NCI-H1436 (cell line): ENCODE results near the gene ATAD1.
"Not testable (repeated sequence)": the region's sequence is repeated elsewhere in the genome, so short reads cannot be mapped to it uniquely, and the experiment has no call there.

Experiments
- DNase-seq: peaks from one replicate; lab custom pipeline; 2025; lab: John Stamatoyannopoulos, UW

ATAD1 gene, protein sequence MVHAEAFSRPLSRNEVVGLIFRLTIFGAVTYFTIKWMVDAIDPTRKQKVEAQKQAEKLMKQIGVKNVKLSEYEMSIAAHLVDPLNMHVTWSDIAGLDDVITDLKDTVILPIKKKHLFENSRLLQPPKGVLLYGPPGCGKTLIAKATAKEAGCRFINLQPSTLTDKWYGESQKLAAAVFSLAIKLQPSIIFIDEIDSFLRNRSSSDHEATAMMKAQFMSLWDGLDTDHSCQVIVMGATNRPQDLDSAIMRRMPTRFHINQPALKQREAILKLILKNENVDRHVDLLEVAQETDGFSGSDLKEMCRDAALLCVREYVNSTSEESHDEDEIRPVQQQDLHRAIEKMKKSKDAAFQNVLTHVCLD

DNA sequence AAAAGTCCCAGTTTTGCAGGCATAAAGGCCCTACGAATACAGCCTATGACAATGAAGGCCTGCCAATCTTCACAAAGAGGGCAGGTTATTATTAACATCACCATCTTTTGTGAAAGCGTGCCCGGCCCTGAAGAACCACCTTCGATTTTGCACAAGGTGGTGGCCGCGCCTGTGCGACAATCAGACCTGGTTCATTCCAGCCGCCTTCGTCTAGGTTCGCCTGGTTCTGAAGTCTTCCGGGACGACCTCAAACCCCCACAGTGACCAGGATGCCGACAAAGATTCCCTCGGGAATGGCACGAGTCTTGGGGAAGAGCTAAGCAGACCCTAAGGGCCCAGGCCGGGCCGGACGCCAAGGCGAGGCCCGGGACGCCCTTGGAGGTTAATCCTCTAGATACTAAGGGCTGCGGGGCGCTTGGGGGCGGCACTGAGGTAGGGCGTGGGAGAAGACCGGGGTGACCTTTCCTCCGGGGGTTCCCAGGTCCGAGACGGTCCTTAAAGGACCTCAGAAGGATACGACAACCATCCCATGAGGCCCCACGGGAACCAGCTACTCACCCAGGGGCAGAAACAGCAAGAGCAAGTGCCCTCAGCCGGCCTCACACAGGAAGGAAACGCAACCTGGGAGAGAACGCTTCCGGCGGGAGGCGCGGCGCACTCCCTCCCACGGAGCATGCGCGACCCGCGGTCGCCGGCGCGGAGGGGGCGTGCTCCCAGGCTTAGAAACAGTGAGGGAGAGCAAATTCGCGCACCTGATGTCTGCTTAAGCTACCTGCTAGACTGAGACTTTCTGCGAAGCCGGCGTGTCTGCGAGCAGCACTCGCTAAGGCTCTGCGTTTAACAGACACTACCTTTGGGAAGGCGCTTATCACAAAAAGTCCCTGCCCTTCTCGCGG, at the start of gene ATAD1:
TSS of gene ATAD1 (minus strand) at position 618 of the 896 bp plus-strand sequence. CDS start 3,627 bp downstream, outside the sequence.
- DNase-seq: peak; percentile 80

DNA sequence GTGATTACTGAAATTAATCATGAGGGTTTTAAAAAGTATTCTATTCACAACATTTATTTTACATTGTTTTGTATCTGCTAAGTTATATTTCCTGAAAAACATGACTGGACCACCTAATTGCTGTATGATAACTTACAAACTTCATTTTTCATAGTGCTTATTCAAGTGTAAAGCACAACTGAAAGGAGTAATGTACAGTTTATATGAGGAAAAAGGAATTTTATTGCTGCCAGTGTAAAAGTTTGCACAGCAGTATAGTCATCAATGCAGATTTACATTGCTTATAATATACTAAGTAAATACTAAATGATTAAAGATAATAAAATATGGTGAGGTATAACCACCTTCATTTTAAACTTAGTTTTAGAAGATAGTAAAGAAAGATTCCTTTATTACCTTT, 49.4 kb upstream of the ATAD1 start:
- no peak for DNase-seq

DNA sequence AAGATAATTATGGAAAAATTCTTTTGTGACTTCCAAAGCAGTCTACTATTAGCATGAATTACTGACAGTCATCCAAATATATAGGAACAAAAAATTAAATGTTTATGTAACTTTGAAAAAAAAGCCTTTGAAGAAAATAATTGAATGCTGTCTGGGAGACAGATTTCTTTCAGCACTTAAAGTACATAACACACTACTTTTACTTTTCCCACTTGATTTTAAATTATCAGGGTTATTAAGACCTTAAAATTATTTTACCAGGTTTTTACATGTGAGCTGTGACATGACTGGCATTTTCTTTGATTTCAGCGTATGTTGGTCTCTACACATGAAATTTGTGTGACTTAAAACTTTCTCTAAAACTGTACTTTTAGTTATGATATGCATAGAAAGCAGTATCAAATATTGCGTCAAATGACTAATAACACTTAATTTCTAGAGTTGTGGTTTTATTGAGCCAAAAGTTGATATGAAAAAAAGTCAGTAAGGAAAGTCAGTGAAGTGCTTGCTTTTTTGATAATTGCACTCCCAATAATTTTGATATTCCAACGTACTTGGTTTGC, 48.5 kb upstream of the ATAD1 start:
- DNase-seq: no peak

DNA sequence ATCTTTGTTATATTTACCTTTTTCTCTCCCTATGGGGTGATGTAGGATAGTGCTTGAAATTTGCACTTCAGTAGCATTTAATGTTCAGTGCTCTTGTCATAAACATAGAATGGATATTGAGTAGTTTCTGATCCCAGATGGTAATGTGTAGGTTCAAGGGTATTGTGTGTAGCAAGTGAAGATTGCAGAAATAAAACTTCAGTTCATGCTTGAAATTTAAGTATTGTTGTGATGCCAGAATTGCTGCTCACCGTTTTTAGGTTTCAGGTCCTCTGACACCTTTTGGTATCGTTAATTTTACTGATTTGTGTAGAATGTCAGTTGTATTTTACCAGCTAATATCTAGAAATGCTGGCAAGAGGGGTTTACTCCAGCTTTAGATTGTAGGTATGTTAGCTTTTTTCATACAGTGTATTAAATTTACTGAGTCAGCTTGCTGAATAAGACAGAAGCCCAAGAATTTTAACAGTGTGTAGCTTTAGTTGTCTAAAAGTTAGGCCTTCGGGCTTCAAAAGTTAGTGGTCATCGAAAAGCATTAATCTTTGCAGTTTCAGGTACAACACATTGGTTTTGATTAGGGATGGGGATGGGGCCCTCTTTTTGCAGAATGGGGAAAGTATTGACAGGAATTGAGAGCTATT, 47.3 kb upstream of the ATAD1 start:
- DNase-seq: no peak

DNA sequence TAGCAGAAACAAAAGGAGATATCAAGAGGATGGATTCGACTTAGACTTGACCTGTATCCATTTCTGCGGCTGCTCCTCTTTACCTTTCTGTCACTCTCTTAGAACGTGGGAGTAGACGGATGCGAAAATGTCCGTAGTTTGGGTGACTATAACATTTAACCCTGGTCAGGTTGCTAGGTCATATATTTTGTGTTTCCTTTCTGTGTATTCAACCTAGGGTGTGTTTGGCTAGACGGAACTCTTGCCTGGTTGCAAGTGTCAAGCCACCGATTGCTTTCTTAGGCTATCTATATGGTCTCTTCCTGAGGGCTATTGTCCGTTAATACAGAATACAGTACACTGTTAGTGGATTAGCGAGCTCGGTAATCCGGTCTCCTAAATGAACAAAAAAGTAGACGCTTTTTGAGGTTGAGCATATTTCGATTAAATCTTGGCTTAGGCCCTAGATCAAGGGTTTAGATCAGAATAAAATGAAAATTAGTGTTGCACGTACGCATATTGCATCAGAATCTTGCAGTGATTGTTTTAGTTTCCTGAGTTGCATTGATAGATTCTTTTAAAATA, 46.6 kb upstream of the ATAD1 start:
- DNase-seq: no peak

DNA sequence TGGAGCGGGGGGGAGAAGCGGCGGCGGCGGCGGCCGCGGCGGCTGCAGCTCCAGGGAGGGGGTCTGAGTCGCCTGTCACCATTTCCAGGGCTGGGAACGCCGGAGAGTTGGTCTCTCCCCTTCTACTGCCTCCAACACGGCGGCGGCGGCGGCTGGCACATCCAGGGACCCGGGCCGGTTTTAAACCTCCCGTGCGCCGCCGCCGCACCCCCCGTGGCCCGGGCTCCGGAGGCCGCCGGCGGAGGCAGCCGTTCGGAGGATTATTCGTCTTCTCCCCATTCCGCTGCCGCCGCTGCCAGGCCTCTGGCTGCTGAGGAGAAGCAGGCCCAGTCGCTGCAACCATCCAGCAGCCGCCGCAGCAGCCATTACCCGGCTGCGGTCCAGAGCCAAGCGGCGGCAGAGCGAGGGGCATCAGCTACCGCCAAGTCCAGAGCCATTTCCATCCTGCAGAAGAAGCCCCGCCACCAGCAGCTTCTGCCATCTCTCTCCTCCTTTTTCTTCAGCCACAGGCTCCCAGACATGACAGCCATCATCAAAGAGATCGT, 46.0 kb upstream of the ATAD1 start:
- not testable (repeated sequence) for DNase-seq

DNA sequence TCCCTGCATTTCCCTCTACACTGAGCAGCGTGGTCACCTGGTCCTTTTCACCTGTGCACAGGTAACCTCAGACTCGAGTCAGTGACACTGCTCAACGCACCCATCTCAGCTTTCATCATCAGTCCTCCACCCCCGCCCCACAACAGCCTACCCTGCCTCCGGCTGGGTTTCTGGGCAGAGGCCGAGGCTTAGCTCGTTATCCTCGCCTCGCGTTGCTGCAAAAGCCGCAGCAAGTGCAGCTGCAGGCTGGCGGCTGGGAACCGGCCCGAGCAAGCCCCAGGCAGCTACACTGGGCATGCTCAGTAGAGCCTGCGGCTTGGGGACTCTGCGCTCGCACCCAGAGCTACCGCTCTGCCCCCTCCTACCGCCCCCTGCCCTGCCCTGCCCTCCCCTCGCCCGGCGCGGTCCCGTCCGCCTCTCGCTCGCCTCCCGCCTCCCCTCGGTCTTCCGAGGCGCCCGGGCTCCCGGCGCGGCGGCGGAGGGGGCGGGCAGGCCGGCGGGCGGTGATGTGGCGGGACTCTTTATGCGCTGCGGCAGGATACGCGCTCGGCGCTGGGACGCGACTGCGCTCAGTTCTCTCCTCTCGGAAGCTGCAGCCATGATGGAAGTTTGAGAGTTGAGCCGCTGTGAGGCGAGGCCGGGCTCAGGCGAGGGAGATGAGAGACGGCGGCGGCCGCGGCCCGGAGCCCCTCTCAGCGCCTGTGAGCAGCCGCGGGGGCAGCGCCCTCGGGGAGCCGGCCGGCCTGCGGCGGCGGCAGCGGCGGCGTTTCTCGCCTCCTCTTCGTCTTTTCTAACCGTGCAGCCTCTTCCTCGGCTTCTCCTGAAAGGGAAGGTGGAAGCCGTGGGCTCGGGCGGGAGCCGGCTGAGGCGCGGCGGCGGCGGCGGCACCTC, 45.3 kb upstream of the ATAD1 start, which contains the start of the genes KLLN and PTEN:
TSS of gene KLLN (minus strand) at position 481 of the 891 bp plus-strand sequence. CDS start 1,046 bp downstream, outside the sequence.
TSS of gene PTEN (plus strand) at position 573 of the 891 bp plus-strand sequence. CDS start 845 bp downstream, outside the sequence.
- DNase-seq: peak; percentile 84

DNA sequence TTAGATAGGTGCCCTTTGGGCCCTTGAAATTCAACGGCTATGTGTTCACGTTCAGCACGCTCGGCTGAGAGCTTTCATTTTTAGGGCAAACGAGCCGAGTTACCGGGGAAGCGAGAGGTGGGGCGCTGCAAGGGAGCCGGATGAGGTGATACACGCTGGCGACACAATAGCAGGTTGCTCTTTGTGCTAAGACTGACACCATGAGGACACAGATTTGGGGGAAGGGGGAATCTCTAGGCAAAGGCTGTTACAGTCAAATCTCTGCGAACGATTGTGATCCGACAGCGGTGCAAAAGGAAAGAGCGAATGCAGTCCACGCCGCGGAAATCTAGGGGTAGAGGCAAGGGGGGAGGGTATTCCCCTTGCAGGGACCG, 44.6 kb upstream of the ATAD1 start:
- peak; percentile 38 for DNase-seq

DNA sequence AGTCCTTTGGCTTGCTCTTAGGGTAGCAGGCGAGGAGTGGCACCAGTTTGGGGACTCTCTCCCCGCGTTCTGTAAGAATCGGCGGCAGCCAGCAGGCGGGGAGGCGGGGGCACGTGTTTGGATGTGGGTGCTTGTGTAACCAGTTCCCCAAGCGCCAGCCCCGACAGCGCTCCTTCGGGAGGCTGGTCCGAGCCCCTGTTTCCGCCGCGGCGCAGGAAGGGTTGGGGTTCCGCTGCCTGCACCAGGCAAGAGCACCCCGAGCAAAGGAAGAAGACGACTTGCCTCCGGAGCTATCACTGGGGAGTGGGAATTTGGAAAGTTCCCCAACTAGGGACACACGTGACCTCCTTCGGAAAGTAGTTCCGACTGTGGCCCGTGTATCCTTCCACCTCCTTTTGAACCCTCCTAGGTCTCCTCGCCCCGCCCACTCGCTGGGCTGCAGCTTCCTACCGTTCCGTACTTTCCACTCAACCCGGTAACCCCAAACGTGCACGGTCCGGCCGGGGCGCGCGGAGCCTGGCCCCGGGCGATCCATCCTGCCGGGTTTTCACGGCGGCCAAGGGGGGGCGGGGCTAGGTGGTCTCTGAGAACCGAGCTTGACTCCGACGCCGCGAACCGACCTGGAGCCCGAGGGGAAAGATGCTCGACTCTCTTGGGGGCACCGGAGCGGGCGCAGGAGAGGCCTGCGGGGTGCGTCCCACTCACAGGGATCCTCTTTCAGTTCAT, 44.1 kb upstream of the ATAD1 start:
- peak; percentile 93 for DNase-seq

DNA sequence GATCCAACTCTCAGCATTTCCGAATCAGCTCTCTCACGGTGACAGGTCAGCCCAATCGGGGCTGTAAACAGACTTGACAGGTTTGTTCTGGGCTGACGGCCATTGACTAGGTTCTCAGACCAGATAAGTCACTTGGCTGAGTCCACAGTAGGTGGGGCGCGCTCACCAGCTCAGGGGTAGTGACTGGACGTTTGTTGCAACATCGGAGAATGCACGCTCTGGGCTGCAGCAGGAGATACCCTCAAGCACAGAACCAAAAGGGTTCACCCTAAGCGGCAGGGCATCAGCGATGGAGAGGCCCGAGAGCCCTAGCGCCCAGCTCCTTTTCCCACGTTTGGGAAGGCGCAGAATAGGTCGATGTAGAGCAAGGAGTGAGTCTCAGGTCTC, 43.5 kb upstream of the ATAD1 start:
- no peak for DNase-seq

DNA sequence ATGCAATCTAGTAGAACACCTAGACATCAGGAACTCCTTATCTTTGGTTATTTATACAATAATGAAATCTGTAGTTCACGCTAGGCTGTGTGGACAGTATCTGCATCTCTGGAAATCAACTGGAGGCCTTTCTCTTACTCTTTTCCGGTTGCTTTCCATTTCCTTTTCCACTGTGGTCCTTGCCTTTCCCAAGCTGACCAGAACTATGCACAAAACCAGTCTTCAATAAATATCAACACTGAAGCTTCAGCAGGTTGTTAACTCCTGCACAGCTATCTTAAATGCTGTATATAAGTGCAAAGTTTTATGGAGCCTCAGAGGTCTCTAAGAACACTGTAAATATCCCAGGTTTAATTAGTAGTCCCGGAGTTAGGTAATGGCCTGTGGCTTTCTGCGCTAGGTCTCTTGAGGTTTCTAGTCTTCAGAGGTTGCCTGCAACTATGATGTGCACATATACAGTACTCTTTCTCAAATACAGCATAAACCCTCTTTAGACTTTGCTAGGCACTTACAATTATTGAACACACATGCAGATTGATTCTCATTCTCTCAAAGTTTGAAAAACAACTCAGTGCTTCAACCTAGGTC, 42.9 kb upstream of the ATAD1 start:
- DNase-seq: no peak

DNA sequence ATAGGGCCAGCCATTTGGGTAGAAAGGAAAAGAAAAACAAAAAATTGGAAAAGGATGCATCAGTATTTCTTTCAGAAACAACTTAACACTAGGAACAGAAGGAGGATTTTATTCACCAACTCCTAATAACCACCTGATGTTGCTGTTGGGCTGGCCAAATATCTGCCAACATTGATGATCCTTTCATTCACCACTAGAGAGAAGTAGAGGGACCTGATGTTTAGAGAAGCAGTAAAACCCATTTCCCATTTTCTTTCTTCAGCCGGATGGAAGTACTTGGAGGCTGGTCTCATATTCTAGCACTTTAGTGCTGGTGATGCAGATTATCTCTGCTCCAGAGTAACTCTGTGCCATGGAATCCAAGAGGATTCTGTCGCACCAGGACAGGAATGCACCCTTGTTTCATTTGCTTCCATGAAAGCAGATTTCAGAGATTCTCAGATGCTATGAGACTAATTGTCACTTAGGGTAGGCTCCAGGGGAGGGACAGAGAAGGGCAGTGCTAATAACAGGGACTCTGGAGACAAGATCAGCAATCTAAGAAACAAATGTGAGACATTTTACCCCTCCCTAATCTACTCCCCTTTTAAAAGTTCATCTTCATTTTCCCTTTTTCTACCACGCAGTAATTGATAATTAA, 42.2 kb upstream of the ATAD1 start:
- peak; percentile 2 for DNase-seq

DNA sequence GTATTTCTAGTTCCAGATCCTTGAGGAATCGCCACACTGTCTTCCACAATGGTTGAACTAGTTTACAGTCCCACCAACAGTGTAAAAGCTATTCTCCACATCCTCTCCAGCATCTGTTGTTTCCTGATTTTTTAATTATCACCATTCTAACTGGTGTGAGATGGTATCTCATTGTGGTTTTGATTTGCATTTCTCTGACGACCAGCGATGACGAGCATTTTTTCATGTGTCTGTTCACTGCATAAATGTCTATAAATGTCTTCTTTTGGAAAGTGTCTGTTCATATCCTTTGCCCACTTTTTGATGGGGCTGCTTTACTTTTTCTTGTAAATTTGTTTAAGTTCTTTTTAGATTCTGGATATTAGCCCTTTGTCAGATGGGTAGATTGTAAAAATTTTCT, 37.6 kb upstream of the ATAD1 start:
- not testable (repeated sequence) for DNase-seq

DNA sequence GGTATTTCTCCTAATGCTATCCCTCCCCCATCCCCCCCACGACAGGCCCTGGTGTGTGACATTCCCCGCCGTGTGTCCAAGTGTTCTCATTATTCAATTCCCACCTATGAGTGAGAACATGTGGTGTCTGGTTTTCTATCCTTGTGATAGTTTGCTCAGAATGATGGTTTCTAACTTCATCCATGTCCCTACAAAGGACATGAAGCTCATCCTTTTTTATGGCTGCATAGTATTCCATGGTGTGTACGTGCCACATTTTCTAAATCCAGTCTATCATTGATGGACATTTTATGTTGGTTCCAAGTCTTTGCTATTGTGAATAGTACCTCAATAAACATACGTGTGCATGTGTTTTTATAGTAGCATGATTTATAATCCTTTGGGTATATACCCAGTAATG, 37.2 kb upstream of the ATAD1 start:
- DNase-seq: not testable (repeated sequence)

DNA sequence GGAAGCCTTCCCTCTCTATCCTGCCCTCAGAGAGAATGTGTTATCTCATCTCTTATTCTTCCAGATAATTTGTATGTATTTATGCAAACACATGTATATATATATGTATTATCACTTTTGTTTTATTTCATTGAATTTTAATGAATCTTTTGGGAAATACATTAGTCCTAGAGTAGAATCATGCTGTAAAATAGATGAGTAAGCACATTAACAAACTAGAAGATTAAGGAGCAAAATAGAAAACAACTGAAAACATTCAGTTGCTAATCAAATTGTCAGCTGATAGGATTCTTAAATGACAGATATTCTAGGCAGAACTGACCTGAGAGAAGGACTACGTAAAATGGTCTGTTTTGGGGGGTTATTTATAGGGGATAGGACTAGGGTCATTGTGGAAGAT, 34.1 kb upstream of the ATAD1 start:
- DNase-seq: no peak

DNA sequence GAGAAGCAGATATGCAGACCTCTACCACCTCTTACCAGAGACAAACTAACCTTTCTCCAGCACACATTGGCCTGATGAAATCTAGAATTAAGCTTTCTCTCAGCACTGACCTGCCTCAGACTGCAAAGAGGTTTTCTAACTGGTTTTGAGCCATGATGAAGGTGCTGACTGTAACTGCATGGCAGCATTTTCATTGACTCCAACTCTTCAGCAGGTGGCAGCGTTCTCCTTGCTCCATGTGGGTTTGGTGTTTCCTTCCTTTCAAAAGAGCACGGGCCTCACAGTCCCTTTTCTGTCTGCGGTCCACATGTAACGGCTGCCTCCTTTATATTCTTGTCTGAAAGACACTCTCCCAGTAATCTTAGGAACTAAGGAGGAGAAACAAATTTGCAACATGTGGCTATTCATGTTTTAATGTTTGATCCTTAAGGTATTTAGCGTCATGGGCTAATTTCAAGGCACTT, 32.7 kb upstream of the ATAD1 start:
- peak; percentile 42 for DNase-seq

DNA sequence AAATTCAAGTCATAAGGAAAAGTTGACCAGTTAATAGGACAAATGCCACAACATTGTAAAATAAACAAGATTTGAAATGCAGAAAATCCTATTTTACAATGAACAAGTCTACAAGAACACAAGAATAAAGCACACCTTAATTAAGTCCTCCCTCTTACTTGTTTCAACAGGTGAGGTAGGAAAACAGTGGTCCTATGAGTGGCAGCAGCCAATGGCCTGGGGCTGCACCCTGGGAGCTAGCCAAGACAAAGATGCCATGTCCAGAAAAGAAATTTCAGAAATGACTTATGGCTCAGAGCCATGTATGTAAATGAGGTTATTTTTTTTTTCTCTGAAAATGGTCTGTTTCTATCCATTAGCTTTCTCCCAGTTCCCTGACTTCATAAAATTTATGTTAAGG, 31.0 kb upstream of the ATAD1 start:
- no peak for DNase-seq

DNA sequence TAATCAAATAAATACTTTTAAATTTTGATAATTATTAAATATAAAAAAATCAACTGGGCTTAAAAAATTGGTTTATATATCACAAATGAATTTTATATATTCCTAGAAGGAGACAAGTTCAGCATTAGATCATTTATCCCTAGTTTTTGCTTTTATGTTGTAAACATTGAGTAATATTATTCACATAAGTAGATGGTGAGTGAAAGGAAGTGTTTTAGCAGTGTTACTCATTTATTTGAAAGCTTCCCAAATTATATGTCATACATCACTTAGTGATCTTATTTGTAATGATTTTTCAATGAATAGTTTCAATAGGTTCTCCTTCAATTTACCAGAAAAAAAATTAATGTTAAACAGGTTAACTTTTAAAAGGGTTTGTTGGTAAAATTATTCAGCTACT, 29.5 kb upstream of the ATAD1 start:
- DNase-seq: no peak

DNA sequence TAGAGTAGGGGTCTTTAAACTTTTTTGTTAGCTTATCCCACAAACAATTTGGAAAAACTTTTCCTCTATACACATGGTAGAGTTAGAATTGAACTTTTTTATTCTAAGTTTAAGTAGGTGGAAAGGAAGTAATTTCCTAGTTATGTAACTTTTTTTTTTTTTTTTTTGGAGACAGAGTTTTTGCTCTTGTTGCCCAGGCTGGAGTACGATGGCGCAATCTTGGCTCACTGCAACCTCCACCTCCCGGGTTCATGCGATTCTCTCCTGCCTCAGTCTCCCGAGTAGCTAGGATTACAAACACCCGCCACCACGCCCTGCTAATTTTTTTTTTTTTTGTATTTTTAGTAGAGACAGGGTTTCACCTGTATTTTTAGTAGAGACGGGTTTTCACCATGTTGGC, 28.7 kb upstream of the ATAD1 start:
- not testable (repeated sequence) for DNase-seq
